HG02798 (cell line): ENCODE data around the gene PIAS2.
"Not testable (repeated sequence)": the region's sequence is repeated elsewhere in the genome, so short reads cannot be mapped to it uniquely, and the experiment has no call there.

Experiments used
- ATAC-seq: cut with Tn5 transposase; IDR thresholded peaks from one replicate; pipeline ENCODE4 v1.9.1; 2021; ENCODE audit warnings: mild to moderate bottlenecking; ENCODE audit not compliant: unreplicated experiment, poor library complexity

The PIAS2 gene

DNA sequence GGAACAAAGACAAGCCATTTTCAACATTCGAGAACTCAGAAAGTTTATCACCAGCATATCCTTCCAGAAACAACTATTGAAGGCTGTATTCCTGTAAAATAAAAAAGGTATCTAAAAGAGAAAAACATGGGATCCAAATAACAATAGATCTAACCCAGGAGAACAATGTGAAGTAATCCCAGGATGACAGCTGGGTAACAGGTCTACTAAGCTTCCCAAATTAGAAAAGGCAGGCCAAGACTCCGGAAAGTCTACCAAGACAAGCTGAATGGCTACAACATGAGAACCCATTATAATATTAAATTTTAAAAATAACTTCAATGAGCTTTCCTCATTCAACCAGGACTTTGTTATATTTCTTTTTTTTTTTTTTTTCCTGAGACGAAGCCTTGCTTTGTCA is 6.5 kb downstream of the PIAS2 start:
- ATAC-seq, result no peak

DNA sequence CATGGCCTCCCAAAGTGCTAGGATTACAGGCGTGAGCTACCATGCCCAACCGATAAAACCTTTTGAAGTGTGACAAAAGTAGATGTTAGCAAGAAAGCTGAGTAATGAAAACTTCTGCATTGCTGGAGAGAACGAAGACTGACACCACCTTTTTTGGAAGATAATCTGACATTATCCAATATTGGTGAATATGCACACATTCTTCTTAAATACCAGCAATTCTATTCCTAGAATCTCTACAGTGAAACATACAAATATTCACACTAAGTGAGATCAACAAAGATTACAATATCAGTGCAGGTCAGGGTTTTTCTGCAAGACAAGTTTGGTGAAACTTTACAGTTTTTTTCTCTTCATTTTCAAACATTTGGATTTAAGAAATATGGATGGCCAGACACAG is 7.8 kb downstream of the PIAS2 start:
- ATAC-seq, result no peak

DNA sequence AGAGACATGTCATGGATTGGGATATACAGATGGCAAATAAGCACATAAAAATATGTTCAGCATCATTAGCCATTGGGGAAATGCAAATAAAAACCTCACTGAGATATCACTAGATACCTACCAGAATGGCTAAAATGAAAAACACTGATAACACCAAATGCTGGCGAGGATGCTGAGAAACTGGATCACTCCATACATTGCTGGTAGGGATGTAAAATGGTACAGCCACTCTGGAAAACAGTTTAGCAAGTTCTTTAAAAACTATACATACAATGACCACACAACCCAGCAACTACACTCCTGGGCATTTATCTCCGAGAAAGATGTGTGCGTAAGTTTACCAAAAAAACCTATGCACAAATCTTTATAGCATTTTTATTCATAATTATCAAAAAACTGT is 13.9 kb downstream of the PIAS2 start:
- ATAC-seq, result no peak

DNA sequence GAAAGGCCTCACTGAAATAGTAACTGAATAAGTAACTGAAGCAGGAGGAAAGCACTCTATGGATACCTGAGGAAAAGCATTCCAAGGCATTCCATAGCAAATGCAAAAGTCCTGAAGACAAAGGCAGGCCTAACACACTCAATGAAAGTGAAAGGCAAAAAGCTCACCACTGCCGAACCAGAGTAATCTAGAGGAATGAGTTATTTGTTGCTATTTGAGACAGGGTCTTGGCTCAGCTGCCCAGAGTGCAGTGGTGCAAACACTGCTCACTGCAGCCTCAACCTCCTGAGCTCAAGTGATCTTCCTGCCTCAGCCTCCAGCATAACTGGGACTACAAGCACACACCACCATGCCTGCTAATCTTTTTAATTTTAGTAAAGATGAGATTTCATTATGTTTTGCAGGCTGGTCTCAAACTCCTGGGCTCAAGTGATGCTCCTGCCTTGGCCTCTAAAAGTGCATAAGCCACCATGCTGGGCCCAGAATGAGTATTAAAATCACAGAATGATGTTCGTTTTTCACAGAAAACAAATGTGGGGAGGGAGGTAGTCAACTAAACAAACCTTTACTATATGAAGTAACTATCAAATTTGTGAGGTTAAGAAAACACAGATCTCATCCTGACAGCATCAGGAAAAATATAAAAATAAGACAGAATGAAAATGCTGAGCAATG is 17.9 kb downstream of the PIAS2 start:
- ATAC-seq, result peak; percentile 73

DNA sequence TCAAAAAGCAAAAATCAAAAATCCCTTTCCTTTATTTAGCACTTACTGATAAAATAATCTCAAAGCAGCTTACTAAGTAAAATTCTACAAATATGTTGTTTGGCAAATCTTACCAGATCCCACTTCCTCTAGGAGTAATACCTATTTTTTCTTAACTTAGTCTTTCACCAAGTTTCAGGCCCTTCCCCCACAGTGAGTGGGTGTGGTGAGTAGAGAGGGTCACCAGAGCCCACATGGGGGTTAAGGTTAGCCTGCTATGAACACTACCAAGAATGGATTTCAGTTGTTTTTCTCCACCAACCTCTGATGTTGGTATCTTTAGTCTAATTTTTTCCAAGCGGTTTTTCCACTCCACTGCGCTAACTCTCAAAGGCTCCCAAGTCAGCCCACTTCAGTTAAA is 23.2 kb downstream of the PIAS2 start:
- ATAC-seq, result no peak

DNA sequence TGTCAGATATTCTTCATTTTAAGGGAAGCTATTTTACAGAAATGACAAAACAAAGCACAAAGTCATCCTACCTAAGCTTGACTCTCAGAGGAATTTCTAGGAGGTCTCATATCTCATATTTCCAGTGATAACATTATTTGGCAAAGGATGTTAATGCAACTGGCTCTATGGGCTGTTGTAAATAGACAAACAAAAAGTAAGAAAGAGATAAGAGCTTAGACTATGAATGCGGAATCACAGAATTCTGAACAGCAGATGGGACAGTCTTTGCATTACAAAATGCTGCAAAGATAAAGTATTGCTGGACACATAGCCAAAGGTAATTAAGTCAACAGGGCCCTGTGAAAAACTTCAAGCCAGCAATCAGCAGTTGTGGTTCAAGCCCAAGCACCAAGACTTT is 23.9 kb downstream of the PIAS2 start:
- ATAC-seq, result no peak

DNA sequence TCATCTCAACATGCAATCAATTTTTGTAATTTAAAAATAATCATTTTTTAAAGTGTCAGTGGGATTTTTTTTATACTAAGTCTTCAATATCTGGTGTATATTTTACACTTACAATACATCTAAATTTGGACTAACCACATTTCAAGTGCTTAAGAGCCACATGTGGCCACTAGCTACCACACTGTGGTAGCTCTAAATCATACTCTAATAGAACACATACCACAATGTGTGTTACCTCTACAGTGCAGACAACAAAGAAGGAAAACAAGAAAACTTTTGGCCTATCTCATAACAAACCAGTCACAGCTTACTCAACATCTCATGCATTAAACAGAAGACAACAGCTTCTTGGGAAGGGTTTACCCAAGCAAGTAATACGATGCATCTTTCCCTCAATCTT is 24.5 kb downstream of the PIAS2 start:
- peak; percentile 63 for ATAC-seq

DNA sequence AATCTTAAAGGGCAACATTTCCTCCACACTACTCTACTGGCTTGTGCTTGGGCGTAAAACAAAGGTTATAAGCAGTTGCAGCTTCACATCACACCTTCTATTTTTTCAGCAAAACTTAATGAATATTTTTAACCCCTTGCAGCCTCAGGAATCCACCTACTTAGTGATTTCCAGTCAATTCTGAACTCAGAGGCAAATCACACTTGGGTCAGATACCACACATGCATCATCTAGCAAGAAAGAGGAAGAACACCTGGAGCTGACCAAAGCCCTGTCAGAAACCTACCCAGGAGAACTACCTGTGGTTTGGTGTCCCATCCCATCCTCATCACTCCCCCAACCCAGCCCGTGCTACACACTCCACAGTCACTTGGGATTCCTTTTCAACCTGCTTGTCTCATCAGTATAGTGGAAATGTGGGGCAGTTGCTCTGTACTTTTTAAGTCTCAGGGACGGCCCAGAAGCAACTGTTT is 25.5 kb downstream of the PIAS2 start:
- ATAC-seq, result peak; percentile 87

DNA sequence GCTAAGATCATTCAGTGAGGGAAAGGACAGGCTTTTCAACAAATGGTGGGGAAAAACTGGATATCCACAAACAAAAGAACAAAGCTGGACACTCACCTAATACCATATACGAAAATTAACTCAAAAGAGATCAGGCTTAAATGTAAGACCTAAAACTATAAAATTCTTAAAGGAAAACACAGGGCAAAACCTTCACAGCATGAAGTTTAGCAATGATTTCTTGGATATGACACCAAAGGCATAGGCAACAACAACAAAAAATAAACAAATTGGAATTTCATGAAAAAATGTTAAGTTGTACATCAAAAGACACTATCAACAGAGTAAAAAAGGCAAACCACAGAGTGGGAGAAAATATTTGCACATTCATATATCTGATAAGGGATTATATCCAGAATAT is 28.3 kb downstream of the PIAS2 start:
- no peak for ATAC-seq

DNA sequence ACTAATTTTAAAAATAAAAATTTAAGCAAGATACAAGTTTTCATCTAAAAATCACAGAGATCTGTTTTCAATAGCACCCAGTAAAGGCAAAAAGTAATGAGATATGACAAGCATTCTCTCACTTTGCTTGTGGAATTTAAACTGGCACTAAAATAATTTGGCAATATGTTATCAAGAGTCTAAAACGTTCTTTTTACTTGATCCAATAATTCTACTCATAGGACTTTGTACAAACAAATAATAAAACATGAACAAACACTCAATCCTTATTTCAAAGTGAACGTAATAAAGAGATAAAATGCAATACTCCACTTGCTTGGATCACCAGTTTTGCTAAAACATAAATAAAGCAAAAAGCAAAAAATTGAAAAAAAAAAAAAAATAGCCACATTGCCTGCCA is 30.4 kb downstream of the PIAS2 start:
- no peak for ATAC-seq

DNA sequence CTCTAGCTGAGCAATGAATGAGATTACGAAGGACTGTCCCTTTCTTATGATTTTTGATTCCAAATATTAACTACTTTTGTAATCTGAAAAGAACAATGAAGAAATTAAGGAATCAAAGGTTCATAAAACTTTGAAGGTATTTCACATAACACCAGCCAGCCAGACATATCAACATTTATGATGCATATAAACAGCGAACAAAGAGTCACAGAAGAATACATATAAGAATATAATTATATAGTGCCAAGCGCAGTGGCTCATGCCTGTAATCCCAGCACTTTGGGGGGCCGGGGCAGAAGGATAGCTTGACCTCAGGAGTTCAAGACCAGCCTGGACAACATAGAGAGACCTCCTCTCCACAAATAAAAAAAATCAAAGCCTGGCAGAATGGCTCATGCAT is 34.1 kb downstream of the PIAS2 start:
- ATAC-seq, result no peak

DNA sequence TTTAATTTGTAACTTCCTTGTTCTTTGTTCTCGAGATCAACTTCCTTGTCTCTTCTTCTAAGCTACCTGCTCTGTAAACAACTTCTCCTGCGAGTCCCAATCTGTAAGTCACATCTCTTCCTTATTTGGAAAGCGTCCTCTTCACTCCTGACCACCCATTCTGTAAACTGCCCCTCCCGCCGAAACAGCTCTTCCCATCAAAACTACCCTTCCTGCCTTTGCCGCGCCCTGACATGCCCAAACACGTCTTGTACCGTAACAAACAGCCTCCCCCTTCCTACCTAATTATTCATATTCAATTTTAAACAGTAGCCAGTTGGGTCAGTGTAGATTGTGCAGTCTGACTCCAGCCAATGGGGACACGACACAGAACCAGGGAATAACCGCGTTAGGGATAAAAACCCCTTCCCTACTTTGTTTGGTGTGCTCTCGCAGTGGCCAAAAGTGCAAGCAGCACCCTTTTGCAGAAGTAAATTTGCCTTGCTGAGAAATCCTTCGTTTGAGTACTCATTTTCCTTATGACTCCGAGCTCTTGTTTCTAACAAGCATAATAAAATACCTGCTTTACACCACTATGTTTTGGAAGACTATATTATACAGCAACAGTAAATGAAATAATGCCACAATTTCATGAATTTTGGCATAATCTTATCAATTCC is 39.8 kb downstream of the PIAS2 start:
- ATAC-seq, result no peak

DNA sequence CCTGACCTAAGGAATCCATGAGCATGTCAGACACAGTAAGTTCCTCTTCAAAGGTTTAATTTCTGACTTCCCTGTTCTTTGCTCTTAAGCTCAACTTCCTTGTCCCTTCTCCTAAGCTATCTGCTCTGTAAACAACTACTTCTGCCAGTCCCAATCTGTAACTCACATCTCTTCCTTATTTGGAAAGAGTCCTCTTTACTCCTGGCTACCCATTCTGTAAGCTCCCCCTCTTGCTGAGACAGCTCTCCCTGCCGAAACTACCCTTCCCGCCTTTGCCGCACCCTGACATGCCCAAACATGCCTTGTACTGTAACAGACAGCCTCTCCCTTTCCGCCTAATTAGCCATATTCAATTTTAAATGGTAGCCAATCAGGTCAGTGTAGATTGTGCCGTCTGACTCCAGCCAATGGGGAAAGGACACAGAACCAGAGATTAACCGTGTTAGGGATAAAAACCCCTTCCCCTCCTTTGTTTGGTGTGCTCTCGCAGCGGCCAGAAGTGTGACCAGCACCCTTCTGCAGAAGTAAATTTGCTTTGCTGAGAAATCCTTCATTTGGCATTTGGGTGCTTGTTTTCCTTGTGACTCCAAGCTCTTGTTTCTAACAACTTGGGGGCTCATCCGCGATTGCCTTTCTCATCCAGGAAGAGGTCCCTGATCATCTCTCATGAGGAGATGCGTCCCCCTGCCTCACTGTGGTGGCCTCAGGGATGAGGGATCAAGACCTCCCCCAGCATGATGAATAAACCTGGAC is 49.0 kb downstream of the PIAS2 start:
- no peak for ATAC-seq

DNA sequence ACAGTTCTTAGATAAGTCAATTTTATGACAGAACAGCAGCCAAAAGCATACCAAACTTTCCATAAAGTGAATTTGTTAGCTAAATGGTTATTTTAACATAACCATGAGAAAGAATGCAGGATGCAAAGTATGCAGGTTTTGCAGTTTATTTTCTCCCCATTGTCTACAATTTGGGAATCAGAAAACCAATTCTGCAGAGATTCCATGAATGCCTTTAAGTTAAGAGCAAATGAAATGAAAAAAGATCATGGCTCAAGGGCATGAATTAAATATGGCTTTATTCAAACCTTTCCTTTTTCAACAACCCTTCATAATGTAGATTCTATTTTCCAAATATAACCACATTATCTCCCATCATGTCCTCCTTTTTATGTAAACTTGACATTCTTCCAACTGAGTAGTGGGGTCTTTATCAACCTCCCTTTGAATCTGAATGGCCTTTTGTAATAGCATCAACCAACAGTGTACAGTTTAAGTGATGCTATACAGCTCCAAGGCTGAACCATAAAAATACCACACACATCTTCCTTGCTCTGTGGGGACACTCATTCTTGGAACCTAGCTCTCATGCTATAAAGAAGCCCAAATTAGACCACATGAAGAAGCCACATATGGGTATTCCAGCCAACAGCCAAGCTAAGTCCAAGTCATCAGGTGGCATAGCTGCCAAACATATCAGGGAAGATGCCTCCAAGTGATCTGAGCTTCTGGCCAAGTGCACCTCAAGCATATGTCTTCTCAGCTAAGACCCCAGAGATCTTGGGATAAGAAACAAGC is 49.8 kb downstream of the PIAS2 start:
- no peak for ATAC-seq

DNA sequence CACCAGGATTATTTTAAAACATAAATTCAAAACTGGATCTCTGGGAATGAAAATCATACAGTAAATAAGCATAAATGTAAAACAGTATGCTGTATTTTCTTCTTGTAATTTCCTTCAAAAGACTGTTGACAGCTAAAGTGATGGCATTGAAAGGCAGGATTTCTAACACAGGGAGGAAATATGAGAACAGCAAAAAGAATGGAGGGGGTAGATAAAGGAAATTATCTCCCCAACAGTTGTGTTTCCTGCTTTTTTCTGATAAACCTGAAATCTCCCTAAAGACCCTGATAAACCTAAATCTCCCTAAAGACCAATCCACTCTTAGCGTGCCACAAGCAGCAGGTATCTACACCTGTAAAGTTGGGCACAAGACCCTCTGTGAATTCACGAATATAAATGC is 50.8 kb downstream of the PIAS2 start:
- no peak for ATAC-seq

DNA sequence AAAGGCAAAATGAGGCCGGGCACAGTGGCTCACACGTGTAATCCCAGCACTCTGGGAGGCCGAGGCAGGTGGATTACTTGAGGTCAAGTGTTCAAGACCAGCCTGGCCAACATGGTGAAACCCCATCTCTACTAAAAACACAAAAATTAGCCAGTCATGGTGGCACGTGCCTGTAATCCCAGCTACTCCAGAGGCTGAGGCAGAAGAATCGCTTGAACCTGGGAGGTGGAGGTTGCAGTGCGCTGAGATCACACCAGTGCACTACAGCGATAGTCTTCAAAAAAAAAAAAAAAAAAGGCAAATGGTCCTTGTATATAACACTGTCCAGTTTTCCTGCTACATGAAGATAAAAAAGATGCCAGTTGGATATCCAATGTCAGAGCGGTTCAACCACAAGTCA is 52.1 kb downstream of the PIAS2 start:
- not testable (repeated sequence) for ATAC-seq

DNA sequence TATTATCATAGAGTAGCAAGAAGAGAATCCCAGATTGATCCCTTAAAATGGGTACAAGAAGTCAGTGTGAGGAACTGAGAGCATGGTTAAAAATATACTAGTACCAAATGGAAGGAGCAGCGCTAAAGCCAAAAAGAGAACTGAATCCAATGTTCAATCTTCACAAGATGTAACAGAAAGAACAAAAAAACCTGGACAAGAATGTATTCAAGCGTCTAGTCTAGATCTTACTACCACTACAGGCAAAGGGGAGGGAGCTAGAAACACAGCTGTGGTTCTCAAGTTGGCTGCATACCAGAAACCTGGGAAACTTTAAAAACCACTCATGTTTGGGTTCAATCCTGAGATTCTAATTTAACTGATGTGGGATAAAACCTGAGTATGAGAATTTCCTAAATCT is 57.5 kb downstream of the PIAS2 start:
- ATAC-seq, result no peak

DNA sequence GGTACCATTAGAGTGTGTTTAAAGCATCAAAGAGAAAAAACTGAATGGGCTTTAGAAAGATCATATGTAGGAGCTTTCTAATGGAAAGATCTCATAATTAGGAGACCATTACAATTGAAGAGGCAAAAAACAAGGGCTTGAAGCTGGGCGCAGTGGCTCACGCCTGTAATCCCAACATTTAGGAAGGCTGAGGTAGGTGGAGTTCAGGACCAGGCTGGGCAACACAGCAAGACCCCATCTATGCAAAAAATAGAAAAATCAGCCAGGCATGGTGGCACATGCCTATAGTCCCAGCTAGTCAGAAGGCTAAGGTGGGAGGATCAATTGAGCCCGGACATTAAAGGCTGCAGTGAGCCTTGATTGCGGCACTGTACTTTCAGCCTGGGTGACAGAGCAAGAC is 59.0 kb downstream of the PIAS2 start:
- no peak for ATAC-seq

DNA sequence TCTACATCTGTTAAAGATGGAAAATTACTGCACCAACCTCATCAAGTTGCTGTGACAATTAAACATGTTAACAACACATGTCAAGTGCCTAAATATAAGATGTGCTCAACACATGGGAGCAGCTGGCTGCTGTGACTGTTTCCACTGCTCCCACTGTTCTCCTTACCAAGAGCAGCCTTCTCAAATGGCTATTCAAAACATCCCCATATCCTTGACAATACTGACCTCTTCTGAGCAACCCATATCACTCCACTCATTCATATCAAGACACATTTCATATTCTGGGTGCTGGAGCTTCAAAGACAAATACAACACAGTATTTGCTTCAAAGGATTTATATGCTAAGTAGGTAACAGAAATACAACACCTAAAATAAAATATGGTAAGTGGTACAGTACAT is 60.3 kb downstream of the PIAS2 start:
- no peak for ATAC-seq

DNA sequence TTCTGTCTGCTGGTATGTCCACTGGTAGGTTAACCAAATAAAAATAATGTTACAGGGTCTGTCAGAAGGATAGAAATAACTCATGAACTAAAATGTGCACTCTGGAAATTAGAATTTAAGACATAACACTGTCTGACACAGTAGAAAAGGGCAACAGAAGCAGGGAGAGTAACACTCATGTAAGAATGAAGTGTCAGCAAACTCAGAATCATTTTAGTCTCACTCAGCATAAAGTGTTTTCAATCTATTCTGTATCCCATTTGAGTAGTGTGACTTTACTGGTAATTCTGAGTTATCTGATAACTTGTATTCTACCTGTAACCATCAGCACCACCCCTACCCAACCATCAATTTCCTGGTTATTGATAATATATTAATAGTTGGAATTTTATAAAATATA is 68.3 kb downstream of the PIAS2 start:
- ATAC-seq, result no peak

DNA sequence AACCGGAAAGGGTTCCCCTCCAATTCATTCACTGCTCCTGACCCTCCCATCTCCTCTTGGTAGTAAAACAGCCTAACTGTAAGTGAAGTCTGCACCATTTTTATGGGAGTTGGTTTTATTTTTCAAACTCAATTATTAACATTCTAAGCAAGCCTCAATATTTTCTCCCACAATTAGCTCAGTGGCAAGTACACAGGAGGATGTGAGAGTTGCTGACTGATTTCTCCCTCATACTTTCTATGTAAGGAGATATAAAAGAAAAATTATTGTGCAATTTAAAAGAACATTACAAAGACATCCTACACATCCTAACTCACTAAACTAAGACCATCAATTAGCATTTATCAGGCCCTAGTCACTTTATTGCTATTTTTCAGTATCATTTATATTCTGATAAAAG is 73.9 kb downstream of the PIAS2 start:
- ATAC-seq, result no peak
